ENCODE data around the gene NWD2.
"Not testable (repeated sequence)": the region's sequence is repeated elsewhere in the genome, so short reads cannot be mapped to it uniquely, and the experiment has no call there.

The NWD2 gene

DNA sequence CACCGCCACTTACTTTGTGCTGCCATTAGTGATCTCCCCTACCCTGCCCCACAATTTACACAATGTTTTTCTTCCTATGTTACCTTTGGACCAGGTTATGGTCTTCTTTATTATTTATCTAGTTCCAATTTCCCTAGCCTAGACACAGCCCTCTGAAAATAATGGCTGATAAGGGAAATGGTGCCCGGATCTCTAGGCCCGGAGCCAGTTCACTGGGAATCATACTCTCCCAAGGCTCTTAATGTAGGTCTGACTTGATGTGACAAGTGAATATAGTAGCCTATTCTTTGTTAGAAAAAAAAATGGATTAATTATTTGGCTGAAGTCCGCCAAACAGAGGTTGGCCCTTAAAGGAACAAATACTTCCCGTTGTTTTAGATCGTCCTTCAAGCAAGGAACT lies 233.6 kb downstream of the NWD2 start:
- H3K27ac ChIP-seq: no peak overlapping the region
- no peak overlapping the region for H3K4me3 ChIP-seq

GRCh38 chr4:37480509-37480908 lies 236.0 kb downstream of the NWD2 start:
- H3K27ac ChIP-seq: no peak overlapping the region
- H3K4me3 ChIP-seq: no peak overlapping the region

GRCh38 chr4:37481547-37482122 lies 237.1 kb downstream of the NWD2 start:
- no peak overlapping the region for H3K4me3 ChIP-seq
- H3K27ac ChIP-seq: no peak overlapping the region

- H3K27ac ChIP-seq: no peak overlapping the region
- H3K4me3 ChIP-seq: no peak overlapping the region
Measured at GRCh38 chr4:37482236-37482913, 237.8 kb downstream of the NWD2 start.

DNA sequence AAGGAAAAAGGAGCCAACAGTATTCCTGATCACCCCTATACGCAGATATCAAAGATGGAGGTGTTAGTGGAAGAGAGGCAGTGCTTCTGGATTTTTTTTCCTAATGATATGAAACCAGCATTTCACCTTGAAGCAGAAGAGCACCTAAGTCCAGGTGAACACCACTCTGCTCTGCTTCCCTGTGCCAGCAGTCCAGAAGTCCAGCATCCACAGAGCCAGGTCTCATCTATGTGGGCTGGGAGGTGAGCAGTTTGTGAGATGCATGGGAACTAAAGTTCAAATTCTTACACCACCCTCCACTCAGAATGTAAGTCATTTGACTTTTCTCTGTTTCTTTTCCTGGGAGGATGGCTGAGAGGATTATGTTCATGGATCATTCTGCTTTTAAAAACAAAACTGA lies 239.1 kb downstream of the NWD2 start:
- H3K27ac ChIP-seq: no peak overlapping the region
- no peak overlapping the region for H3K4me3 ChIP-seq

- no peak overlapping the region for H3K4me3 ChIP-seq
- no peak overlapping the region for H3K27ac ChIP-seq
Measured at GRCh38 chr4:37486166-37486565, 241.6 kb downstream of the NWD2 start.

GRCh38 chr4:37487668-37488067 lies 243.1 kb downstream of the NWD2 start:
- Histone ChIP-seq H3K4me3 (no peak overlapping the region), H3K27ac (no peak overlapping the region)

DNA sequence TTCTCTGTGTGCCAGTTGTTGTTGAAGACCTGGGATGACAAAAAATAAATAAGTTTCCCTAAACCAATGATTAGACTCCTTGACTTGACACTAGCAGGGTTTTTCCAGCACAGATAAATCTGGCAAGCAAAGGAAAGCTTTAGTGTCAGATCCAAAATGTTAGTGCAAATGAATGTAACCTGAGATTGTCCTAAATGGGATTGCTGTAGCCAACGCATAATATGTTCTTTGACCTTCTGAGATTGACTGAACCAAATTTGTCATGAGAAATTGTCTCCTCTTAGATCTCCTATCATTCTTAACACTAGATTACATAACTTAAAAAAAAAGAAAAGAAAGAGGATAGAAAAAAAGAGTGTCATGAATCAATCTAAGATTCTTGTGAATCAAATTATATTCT lies 245.2 kb downstream of the NWD2 start:
- Histone ChIP-seq H3K27ac (no peak overlapping the region), H3K4me3 (no peak overlapping the region)

DNA sequence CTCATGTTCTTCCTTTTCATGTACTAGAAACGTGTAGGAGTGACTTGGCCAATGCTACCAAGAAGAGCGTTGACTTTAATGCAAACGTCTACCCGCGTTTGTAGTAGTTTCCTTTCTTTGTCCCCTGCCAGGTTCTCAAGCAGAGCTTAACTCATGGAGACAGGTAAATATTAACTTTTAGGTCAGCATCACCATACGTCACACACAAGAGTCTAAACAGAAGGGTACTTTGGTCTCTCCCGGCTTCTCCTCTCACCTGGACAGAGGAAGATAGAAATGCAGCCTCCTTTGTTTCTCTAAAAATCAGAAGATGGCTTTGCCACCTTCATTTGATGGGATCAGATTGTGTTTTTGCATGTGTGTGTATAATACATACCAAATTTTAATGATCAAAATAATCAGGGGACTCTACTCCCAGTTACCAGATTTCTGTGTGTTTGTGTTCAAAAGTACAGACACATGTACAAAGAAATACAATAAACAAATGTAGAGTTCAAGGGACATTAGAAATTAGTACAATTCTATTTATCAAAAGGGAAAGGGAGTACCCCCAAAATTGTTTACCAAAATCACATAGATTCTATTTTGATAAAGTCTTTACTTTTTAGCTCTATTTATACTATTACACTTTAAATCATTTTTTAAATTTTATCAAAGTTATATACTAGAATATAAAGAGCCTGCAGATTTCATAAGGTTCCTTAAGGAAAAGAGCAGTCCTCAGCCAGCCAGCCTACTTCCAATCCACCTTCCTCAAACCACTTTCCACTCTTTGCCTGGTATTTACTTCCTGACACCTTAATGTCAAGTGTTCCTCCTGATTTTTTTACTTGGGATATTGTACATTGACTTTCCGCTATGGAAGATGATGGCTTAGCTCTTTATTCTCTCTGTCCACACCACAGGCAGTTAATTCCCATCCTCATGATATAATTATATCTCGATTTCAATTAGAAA lies 246.1 kb downstream of the NWD2 start:
- Histone ChIP-seq H3K27ac (no peak overlapping the region), H3K4me3 (no peak overlapping the region)

- not testable (repeated sequence) for H3K27ac ChIP-seq, H3K4me3 ChIP-seq
Measured at GRCh38 chr4:37495353-37495752, 250.8 kb downstream of the NWD2 start.
